ENCODE results near the gene SP100. TPM values are rescaled to one million over a fixed set of nuclear protein-coding genes. Genes with fewer than 3 reads are reported as not detected.
"Not testable (repeated sequence)": the region's sequence is repeated elsewhere in the genome, so short reads cannot be mapped to it uniquely, and the experiment has no call there.

Gene SP100
- total and polyA plus RNA-seq, 2 experiments from 2014 or later = 75.8 to 108 TPM

GRCh38 chr2:230429513-230429912, 13.5 kb downstream of the SP100 start:
- Histone ChIP-seq H3K4me3 (no peak overlapping the region), H3K27ac (no peak overlapping the region), H3K9me2 (ENCODE audit: insufficient read depth) (no peaks in the 10 kb centered on the region), H3F3A (ENCODE audit: insufficient read depth) (peaks cover 4% of the 10 kb centered on the region), H3K4me1 (ENCODE audit: insufficient read depth) (peaks cover 9% of the 10 kb centered on the region; the same call in 1 of the 2 replicates), H3K36me3 (ENCODE audit: low read depth) (peaks cover 9% of the 10 kb centered on the region), H4K20me1 (ENCODE audit: insufficient read depth) (peaks cover 9% of the 10 kb centered on the region), H3K9me3 (ENCODE audit: low read depth) (no peaks in the 10 kb centered on the region), H3K4me2 (ENCODE audit: unreplicated experiment) (no peak overlapping the region), H2AFZ (no peak overlapping the region), H3K27me3 (replicated peaks; ENCODE audit: insufficient read depth) (no peaks in the 10 kb centered on the region), H3K79me2 (ENCODE audit: insufficient read depth) (peaks cover 100% of the 10 kb centered on the region), H3K9ac (no peak overlapping the region)
- no peak for DNase-seq
- TF ChIP-seq EZH2phosphoT487 (IDR thresholded peaks at IDR 0.05; ENCODE audit: insufficient read depth, low read depth) (no peak), EZH2 (IDR thresholded peaks at IDR 0.05; ENCODE audit: insufficient read depth, poor library complexity, severe bottlenecking) (no peak)
- in situ Hi-C loops (cut with MboI) = no loop called here

DNA sequence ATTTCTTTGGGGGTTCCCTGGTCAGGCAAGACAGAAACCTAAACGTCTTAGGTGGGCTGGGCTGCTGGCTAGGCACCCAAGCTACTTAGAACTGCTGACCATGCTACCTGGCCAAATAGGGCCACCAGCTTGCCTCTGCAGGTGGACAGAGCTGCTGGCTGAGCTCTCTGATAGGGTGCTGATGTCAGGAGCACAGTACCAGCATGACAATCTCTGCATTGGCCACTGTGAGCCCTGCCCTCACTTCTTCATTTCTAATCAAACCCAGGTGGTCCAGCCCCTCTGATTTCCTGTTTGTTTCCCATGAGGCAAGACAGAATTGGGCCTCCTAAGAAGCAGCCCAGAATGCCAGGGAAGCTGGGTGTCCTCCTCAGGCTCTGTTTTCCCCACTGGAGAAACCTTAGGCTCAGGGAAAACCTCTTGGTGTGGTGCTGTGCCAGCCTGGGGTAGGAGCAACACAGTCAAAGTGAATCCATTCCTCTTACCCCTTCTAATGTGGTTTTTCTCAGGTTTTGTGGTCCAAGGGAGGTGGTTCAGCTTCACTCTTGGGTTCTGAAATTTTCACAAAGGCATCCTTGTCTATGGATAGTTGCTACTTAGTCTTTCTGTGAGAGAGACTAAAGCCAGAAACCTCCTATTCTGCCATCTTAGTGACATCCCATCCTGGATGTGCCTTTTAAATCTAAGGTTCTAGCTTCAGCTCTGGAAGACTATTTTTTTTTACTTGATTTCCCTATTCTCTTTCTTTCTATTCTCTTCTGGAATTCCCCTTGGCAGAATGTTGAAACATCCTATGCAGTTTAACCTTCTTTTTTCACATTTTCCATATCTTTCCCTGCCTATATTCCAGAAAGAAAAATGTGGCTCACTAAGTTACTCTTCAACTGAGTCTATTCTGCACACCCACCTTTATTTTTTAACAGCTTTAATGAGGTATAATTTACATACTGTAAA, 15.2 kb downstream of the SP100 start:
- no peak overlapping the region for H3K27ac ChIP-seq
- no peak for DNase-seq
- no peaks in the 10 kb centered on the region for H3K9me3 ChIP-seq (ENCODE audit: low read depth)
- peaks cover 98% of the 10 kb centered on the region for H3K79me2 ChIP-seq (ENCODE audit: insufficient read depth)
- H3K4me3 ChIP-seq = no peak overlapping the region
- 100% methylated on average over 1 of the region's 1 CpG for WGBS, 2 experiments (ENCODE audit: low coverage in 1 of 2, low lambda C conversion rate in 2 of 2, missing lambda C conversion rate in 2 of 2)
- H3K9me2 ChIP-seq (ENCODE audit: insufficient read depth) = no peaks in the 10 kb centered on the region
- peaks cover 7% of the 10 kb centered on the region for H4K20me1 ChIP-seq (ENCODE audit: insufficient read depth)
- H3K4me1 ChIP-seq (ENCODE audit: insufficient read depth) = peaks cover 6% of the 10 kb centered on the region; the same call in 1 of the 2 replicates
- H3K9ac ChIP-seq = no peak overlapping the region
- in situ Hi-C loops (cut with MboI) = no loop called here
- no peak for TF ChIP-seq EZH2 (IDR thresholded peaks at IDR 0.05; ENCODE audit: insufficient read depth, poor library complexity, severe bottlenecking)
- no peak for TF ChIP-seq EZH2phosphoT487 (IDR thresholded peaks at IDR 0.05; ENCODE audit: insufficient read depth, low read depth)
- no peak overlapping the region for H2AFZ ChIP-seq
- no peak overlapping the region for H3K4me2 ChIP-seq (ENCODE audit: unreplicated experiment)
- H3K27me3 ChIP-seq (replicated peaks; ENCODE audit: insufficient read depth) = no peaks in the 10 kb centered on the region
- peaks cover 17% of the 10 kb centered on the region for H3F3A ChIP-seq (ENCODE audit: insufficient read depth)
- H3K36me3 ChIP-seq (ENCODE audit: low read depth) = peaks cover 9% of the 10 kb centered on the region

- H3K4me3 ChIP-seq = no peak overlapping the region
- H3K36me3 ChIP-seq (ENCODE audit: low read depth) = 0 out of 2 replicates have a peak, but pooled peaks cover 10% of the 10 kb centered on the region
- H3F3A ChIP-seq (ENCODE audit: insufficient read depth) = peaks cover 17% of the 10 kb centered on the region
- H2AFZ ChIP-seq = no peak overlapping the region
- no peak for TF ChIP-seq EZH2 (IDR thresholded peaks at IDR 0.05; ENCODE audit: insufficient read depth, poor library complexity, severe bottlenecking)
- no peak for TF ChIP-seq EZH2phosphoT487 (IDR thresholded peaks at IDR 0.05; ENCODE audit: insufficient read depth, low read depth)
- peak overlapping the region; percentile 5 for H3K4me2 ChIP-seq (ENCODE audit: unreplicated experiment)
- peaks cover 3% of the 10 kb centered on the region; the same call in 1 of the 2 replicates for H4K20me1 ChIP-seq (ENCODE audit: insufficient read depth)
- in situ Hi-C loops (cut with MboI) = no loop called here
- H3K9me3 ChIP-seq (ENCODE audit: low read depth) = no peaks in the 10 kb centered on the region
- peak; percentile 71 for DNase-seq
- H3K27ac ChIP-seq = peak overlapping the region; percentile 41
- H3K27me3 ChIP-seq (replicated peaks; ENCODE audit: insufficient read depth) = no peaks in the 10 kb centered on the region
- WGBS, 2 experiments (ENCODE audit: low coverage in 1 of 2, low lambda C conversion rate in 2 of 2, missing lambda C conversion rate in 2 of 2) = 44 to 46% methylated on average over 4 of the region's 4 CpGs
- H3K4me1 ChIP-seq (ENCODE audit: insufficient read depth) = peaks cover 14% of the 10 kb centered on the region
- H3K79me2 ChIP-seq (ENCODE audit: insufficient read depth) = peaks cover 98% of the 10 kb centered on the region
- H3K9ac ChIP-seq = no peak overlapping the region
- H3K9me2 ChIP-seq (ENCODE audit: insufficient read depth) = no peaks in the 10 kb centered on the region
Measured at GRCh38 chr2:230434677-230435324, 18.8 kb downstream of the SP100 start.

DNA sequence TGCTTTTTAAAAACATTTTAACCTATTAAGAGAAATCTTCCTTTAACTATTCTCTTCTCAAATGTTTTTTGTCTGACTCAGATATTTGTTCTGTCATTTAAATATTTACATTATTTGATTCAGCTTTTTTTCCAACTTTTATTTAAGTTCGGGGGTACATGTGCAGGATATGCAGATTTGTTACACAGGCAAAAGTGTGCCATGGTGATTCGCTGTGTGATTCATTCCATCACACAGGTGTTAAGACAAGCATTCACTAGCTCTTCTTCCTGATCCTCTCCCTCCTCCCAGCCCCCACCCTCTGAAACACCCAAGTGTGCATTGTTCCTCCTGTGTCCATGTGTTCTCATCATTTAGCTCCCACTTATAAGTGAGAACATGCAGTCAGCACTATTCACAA, 19.4 kb downstream of the SP100 start:
- peaks cover 98% of the 10 kb centered on the region for H3K79me2 ChIP-seq (ENCODE audit: insufficient read depth)
- H4K20me1 ChIP-seq (ENCODE audit: insufficient read depth) = peaks cover 3% of the 10 kb centered on the region; the same call in 1 of the 2 replicates
- H2AFZ ChIP-seq = no peak overlapping the region
- no peak for TF ChIP-seq EZH2phosphoT487 (IDR thresholded peaks at IDR 0.05; ENCODE audit: insufficient read depth, low read depth)
- TF ChIP-seq EZH2 (IDR thresholded peaks at IDR 0.05; ENCODE audit: insufficient read depth, poor library complexity, severe bottlenecking) = no peak
- no peak overlapping the region for H3K9ac ChIP-seq
- 0 out of 2 replicates have a peak, but pooled peaks cover 10% of the 10 kb centered on the region for H3K36me3 ChIP-seq (ENCODE audit: low read depth)
- H3K27me3 ChIP-seq (replicated peaks; ENCODE audit: insufficient read depth) = no peaks in the 10 kb centered on the region
- peaks cover 17% of the 10 kb centered on the region for H3F3A ChIP-seq (ENCODE audit: insufficient read depth)
- 74 to 75% methylated on average over 2 of the region's 2 CpGs for WGBS, 2 experiments (ENCODE audit: low coverage in 1 of 2, low lambda C conversion rate in 2 of 2, missing lambda C conversion rate in 2 of 2)
- no peaks in the 10 kb centered on the region for H3K9me3 ChIP-seq (ENCODE audit: low read depth)
- H3K9me2 ChIP-seq (ENCODE audit: insufficient read depth) = no peaks in the 10 kb centered on the region
- peak overlapping the region; percentile 41 for H3K27ac ChIP-seq
- H3K4me2 ChIP-seq (ENCODE audit: unreplicated experiment) = peak overlapping the region; percentile 5
- DNase-seq = no peak
- no peak overlapping the region for H3K4me3 ChIP-seq
- peaks cover 17% of the 10 kb centered on the region for H3K4me1 ChIP-seq (ENCODE audit: insufficient read depth)
- in situ Hi-C loops (cut with MboI) = no loop called here

GRCh38 chr2:230439121-230439520, 23.1 kb downstream of the SP100 start:
- H2AFZ ChIP-seq; H3K9me2 ChIP-seq (ENCODE audit: insufficient read depth); H3K9ac ChIP-seq; DNase-seq; H3K27me3 ChIP-seq (replicated peaks; ENCODE audit: insufficient read depth); H3K9me3 ChIP-seq (ENCODE audit: low read depth); H3K27ac ChIP-seq; in situ Hi-C loops (cut with MboI); H4K20me1 ChIP-seq (ENCODE audit: insufficient read depth): not testable (repeated sequence)
- peak overlapping the region; percentile 7 for H3K4me2 ChIP-seq (ENCODE audit: unreplicated experiment)
- peaks cover 13% of the 10 kb centered on the region; the same call in 1 of the 2 replicates for H3K36me3 ChIP-seq (ENCODE audit: low read depth)
- H3K79me2 ChIP-seq (ENCODE audit: insufficient read depth) = peaks cover 97% of the 10 kb centered on the region
- H3K4me3 ChIP-seq = 0 out of 2 replicates have a peak overlapping the region, but pooled peaks have one; percentile 18
- H3F3A ChIP-seq (ENCODE audit: insufficient read depth) = peaks cover 43% of the 10 kb centered on the region
- H3K4me1 ChIP-seq (ENCODE audit: insufficient read depth) = peaks cover 50% of the 10 kb centered on the region

All from GM23248 (cell line).